H9 (cell line): ENCODE data around the gene PHOX2B. TPM values are rescaled to one million over a fixed set of nuclear protein-coding genes. Genes with fewer than 3 reads are reported as not detected.

ENCODE experiments used
- DNase-seq: peaks from one replicate; pipeline ENCODE4 v3.0.0-alpha.2; 2017
- H2AFZ ChIP-seq: one replicate; pipeline ENCODE4 v1.6.1; 2013; ENCODE audit warnings: mild to moderate bottlenecking, low read length, control low read depth, moderate library complexity
- H2AK5ac ChIP-seq: 2 replicates; pipeline ENCODE4 v1.6.1; 2013; ENCODE audit warnings: low read length, control low read depth, mixed read lengths; ENCODE audit not compliant: insufficient read length
- H2BK120ac ChIP-seq: one replicate; pipeline ENCODE4 v1.6.1; 2013; ENCODE audit warnings: low read depth, mild to moderate bottlenecking, low read length, control low read depth, inconsistent platforms; ENCODE audit not compliant: poor library complexity, severe bottlenecking
- H2BK12ac ChIP-seq: 2 replicates; pipeline ENCODE4 v1.6.1; 2013; ENCODE audit warnings: low read length, control low read depth, mixed read lengths, low read depth; ENCODE audit not compliant: insufficient read length
- H2BK15ac ChIP-seq: 2 replicates; pipeline ENCODE4 v1.6.1; 2013; ENCODE audit warnings: low read depth, low read length, control low read depth
- H2BK20ac ChIP-seq: one replicate; pipeline ENCODE4 v1.6.1; 2013; ENCODE audit warnings: low read depth, mild to moderate bottlenecking, low read length, control low read depth, inconsistent platforms; ENCODE audit not compliant: poor library complexity, severe bottlenecking
- H2BK5ac ChIP-seq: 2 replicates; pipeline ENCODE4 v1.6.1; 2013; ENCODE audit warnings: low read length, control low read depth, mixed read lengths; ENCODE audit not compliant: insufficient read length
- H3K14ac ChIP-seq: 2 replicates; pipeline ENCODE4 v1.6.1; 2013; ENCODE audit warnings: low read length, control low read depth; ENCODE audit not compliant: insufficient read depth
- H3K18ac ChIP-seq: 2 replicates; pipeline ENCODE4 v1.6.1; 2013; ENCODE audit warnings: low read depth, mild to moderate bottlenecking, mixed read lengths, low read length, control low read depth; ENCODE audit not compliant: insufficient read length
- H3K23ac ChIP-seq: 2 replicates; pipeline ENCODE4 v1.6.1; 2013; ENCODE audit warnings: low read length, control low read depth, mixed read lengths, low read depth; ENCODE audit not compliant: insufficient read length
- H3K23me2 ChIP-seq: 2 replicates; pipeline ENCODE4 v1.6.1; 2013; ENCODE audit warnings: low read depth, mild to moderate bottlenecking, mixed read lengths, low read length, control low read depth; ENCODE audit not compliant: insufficient read length, poor library complexity, severe bottlenecking
- H3K27ac ChIP-seq: 2 replicates; pipeline ENCODE4 v1.5.1; 2013; ENCODE audit warnings: low read length, control low read depth, mixed read lengths, low read depth; ENCODE audit not compliant: insufficient read length
- H3K27me3 ChIP-seq: 2 replicates; pipeline ENCODE4 v1.6.1; 2013; ENCODE audit warnings: low read length, control low read depth, inconsistent platforms; ENCODE audit not compliant: insufficient read depth
- H3K4ac ChIP-seq: 2 replicates; pipeline ENCODE4 v1.6.1; 2013; ENCODE audit warnings: low read depth, mild to moderate bottlenecking, control low read depth, inconsistent platforms, low read length, moderate library complexity
- H3K4me1 ChIP-seq: 2 replicates; pipeline ENCODE4 v1.6.1; 2013; ENCODE audit warnings: low read length, control low read depth, inconsistent platforms; ENCODE audit not compliant: insufficient read depth
- H3K4me2 ChIP-seq: 2 replicates; pipeline ENCODE4 v1.6.1; 2013; ENCODE audit warnings: low read length, control low read depth, mixed read lengths; ENCODE audit not compliant: insufficient read length, insufficient read depth
- H3K56ac ChIP-seq: 2 replicates; pipeline ENCODE4 v1.6.1; 2013; ENCODE audit warnings: low read depth, mild to moderate bottlenecking, mixed read lengths, low read length, control low read depth; ENCODE audit not compliant: insufficient read length
- H3K79me1 ChIP-seq: 2 replicates; pipeline ENCODE4 v1.6.1; 2013; ENCODE audit warnings: low read depth, mild to moderate bottlenecking, moderate library complexity, low read length, control low read depth, inconsistent platforms; ENCODE audit not compliant: insufficient read depth, poor library complexity, severe bottlenecking
- H3K79me2 ChIP-seq: 2 replicates; pipeline ENCODE4 v1.6.1; 2013; ENCODE audit warnings: low read length, control low read depth, inconsistent platforms; ENCODE audit not compliant: insufficient read depth
- H3K9ac ChIP-seq: 2 replicates; pipeline ENCODE4 v1.6.1; 2013; ENCODE audit warnings: low read length, control low read depth, mixed read lengths; ENCODE audit not compliant: insufficient read length; ENCODE audit errors: extremely low read depth
- H3K9me3 ChIP-seq: one replicate; pipeline ENCODE4 v1.6.1; 2013; ENCODE audit warnings: low read depth, low read length, inconsistent platforms; ENCODE audit not compliant: control insufficient read depth
- H3T11ph ChIP-seq: one replicate; pipeline ENCODE4 v1.6.1; 2013; ENCODE audit warnings: mild to moderate bottlenecking, low read length, control low read depth, inconsistent platforms
- H4K20me1 ChIP-seq: one replicate; pipeline ENCODE4 v1.6.1; 2013; ENCODE audit not compliant: control insufficient read depth, insufficient read length, insufficient read depth
- H4K5ac ChIP-seq: 2 replicates; pipeline ENCODE4 v1.6.1; 2013; ENCODE audit warnings: low read depth, mild to moderate bottlenecking, mixed read lengths, low read length, control low read depth; ENCODE audit not compliant: insufficient read length
- H4K8ac ChIP-seq: replicated peaks from 2 replicates; pipeline ENCODE4 v1.6.1; 2013; ENCODE audit warnings: low read length, control low read depth, mixed read lengths, low read depth; ENCODE audit not compliant: insufficient read length
- H4K91ac ChIP-seq: 2 replicates; pipeline ENCODE4 v1.6.1; 2013; ENCODE audit warnings: low read depth, mild to moderate bottlenecking, moderate library complexity, mixed read lengths, low read length, control low read depth; ENCODE audit not compliant: insufficient read length
- H3K27ac Mint-ChIP-seq, 3 experiments: 2 replicates in 2 of 3; 3 replicates in 1 of 3; pipeline ENCODE4 v1.8.0; 2020 to 2021; ENCODE audit warnings: mixed read lengths in 3 of 3, mild to moderate bottlenecking in 1 of 3, moderate library complexity in 1 of 3
- H3K27me3 Mint-ChIP-seq: 2 replicates; pipeline ENCODE4 v1.8.0; 2021; ENCODE audit warnings: low read depth, mild to moderate bottlenecking, moderate library complexity, mixed read lengths
- H3K36me3 Mint-ChIP-seq, 3 experiments: 2 replicates in 2 of 3; 3 replicates in 1 of 3; pipeline ENCODE4 v1.8.0; 2020 to 2021; ENCODE audit warnings: low read depth in 3 of 3, mixed read lengths in 3 of 3; ENCODE audit not compliant: insufficient read depth in 1 of 3
- H3K4me1 Mint-ChIP-seq, 2 experiments: 2 replicates each; pipeline ENCODE4 v1.8.0; 2020; ENCODE audit warnings: mixed read lengths in 2 of 2
- H3K4me3 Mint-ChIP-seq, 2 experiments: 2 replicates in 1 of 2; 3 replicates in 1 of 2; pipeline ENCODE4 v1.8.0; 2020 to 2021; ENCODE audit warnings: mild to moderate bottlenecking in 2 of 2, mixed read lengths in 2 of 2, moderate library complexity in 1 of 2
- H3K9me3 Mint-ChIP-seq, 2 experiments: 2 replicates in 1 of 2; 3 replicates in 1 of 2; pipeline ENCODE4 v1.8.0; 2020; ENCODE audit warnings: mild to moderate bottlenecking in 2 of 2, mixed read lengths in 2 of 2, moderate library complexity in 1 of 2
- CTCF ChIP-seq: fragments of 200-600 bp; sonication (generic); conservative IDR thresholded peaks from 3 replicates; pipeline ENCODE4 v1.8.0; 2021; ENCODE audit warnings: antibody characterized with exemption, mild to moderate bottlenecking
- WGBS: extraction: QIAGEN DNeasy Blood & Tissue Kit; methylation state at CpG from one replicate; pipeline ENCODE4 v1.1.7; 2013; ENCODE audit warnings: missing lambda C conversion rate, low lambda C conversion rate, mixed read lengths; ENCODE audit not compliant: insufficient read length; ENCODE audit errors: extremely low coverage; 5-methylcytosine and 5-hydroxymethylcytosine counted together
- total RNA-seq: library from RNA; stranded (reverse); gene quantifications from 2 replicates; pipeline ENCODE4 v1.2.1, GENCODE V29; 2021

PHOX2B gene
- total RNA-seq, 1 experiment from 2014 or later = not detected

GRCh38 chr4:41715155-41715554 is 33.4 kb downstream of the PHOX2B start:
- no peak for TF ChIP-seq CTCF
- H3K4me2 ChIP-seq = no peak overlapping the region
- WGBS = no CpG with 5 or more reads among the region's 1 CpG
- H3K23ac ChIP-seq = no peak overlapping the region
- H3K27ac Mint-ChIP-seq = no peak overlapping the region
- no peak overlapping the region for H4K91ac ChIP-seq
- H2BK120ac ChIP-seq = no peak overlapping the region
- H3K4ac ChIP-seq = no peak overlapping the region
- H3K79me1 ChIP-seq = no peaks in the 10 kb centered on the region
- no peaks in the 10 kb centered on the region for H3K79me2 ChIP-seq
- H2BK5ac ChIP-seq = no peak overlapping the region
- H4K8ac ChIP-seq = no peak overlapping the region
- no peak overlapping the region for H3K14ac ChIP-seq
- no peak overlapping the region for H2AK5ac ChIP-seq
- H2BK12ac ChIP-seq = no peak overlapping the region
- H3K56ac ChIP-seq = no peak overlapping the region
- no peak overlapping the region for H2BK15ac ChIP-seq
- H4K5ac ChIP-seq = no peak overlapping the region
- H3K4me1 Mint-ChIP-seq = no peaks in the 10 kb centered on the region
- H2BK20ac ChIP-seq = no peak overlapping the region
- no peaks in the 10 kb centered on the region for H3K23me2 ChIP-seq
- H3K27me3 ChIP-seq = peaks cover 3% of the 10 kb centered on the region; the same call in 1 of the 2 replicates
- H3K9me3 ChIP-seq = no peaks in the 10 kb centered on the region
- no peak overlapping the region for H3K18ac ChIP-seq
- peaks cover 36% of the 10 kb centered on the region for H3K27me3 Mint-ChIP-seq
- H4K20me1 ChIP-seq = no peaks in the 10 kb centered on the region
- H2AFZ ChIP-seq = no peak overlapping the region
- no peak overlapping the region for H3K9ac ChIP-seq
- DNase-seq = no peak
- H3T11ph ChIP-seq = no peak overlapping the region
- no peak overlapping the region for H3K27ac ChIP-seq
- H3K4me1 ChIP-seq = no peaks in the 10 kb centered on the region
- H3K36me3 Mint-ChIP-seq = no peaks in the 10 kb centered on the region
- H3K4me3 Mint-ChIP-seq = no peak overlapping the region
- H3K9me3 Mint-ChIP-seq = no peaks in the 10 kb centered on the region
